Measurements from ENCODE around the gene AMT.

AMT gene, protein sequence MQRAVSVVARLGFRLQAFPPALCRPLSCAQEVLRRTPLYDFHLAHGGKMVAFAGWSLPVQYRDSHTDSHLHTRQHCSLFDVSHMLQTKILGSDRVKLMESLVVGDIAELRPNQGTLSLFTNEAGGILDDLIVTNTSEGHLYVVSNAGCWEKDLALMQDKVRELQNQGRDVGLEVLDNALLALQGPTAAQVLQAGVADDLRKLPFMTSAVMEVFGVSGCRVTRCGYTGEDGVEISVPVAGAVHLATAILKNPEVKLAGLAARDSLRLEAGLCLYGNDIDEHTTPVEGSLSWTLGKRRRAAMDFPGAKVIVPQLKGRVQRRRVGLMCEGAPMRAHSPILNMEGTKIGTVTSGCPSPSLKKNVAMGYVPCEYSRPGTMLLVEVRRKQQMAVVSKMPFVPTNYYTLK

DNA sequence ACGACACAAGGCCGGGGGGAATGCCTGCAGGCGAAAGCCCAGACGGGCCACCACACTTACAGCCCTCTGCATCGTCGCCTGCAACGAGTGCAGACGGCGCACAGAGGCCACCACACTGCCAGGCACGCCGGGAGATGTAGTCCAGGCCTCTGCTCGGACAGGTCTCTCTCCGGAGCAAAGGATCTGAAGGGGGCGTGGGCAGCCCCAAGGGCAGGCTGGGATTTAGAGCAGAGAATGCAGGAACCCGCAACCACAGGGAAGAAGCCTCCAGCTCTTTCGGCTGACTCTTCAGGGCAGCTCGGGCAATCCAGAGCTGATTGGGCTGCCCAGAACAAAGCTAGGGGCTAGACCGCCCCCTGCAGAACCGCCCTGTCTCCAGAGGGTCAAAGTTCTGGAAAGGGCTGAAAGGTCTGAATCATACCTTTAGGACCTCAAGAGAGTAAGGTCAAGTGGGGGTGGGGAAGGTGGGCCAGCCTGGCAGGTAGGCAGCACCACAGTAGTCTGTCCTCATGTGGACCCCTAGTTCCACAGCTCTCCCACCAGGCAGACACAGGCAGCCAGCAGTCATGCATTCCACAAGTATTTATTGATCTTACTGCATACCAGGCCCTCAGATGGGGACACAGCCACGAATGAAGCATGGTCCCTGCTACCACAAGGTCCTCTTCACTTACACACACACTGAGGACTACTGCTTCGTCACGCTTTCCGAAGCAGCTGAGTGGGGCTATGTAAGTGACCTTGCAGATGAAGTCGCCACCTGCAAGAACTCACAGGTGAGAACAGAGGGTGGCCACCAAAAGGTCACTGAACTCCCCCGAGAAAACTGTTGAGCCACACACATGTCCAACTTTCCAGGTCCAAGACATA, at the start of gene AMT:
Gene AMT (minus strand): TSS at position 95 of the 870 bp plus-strand sequence. CDS start 23 bp downstream, at position 72.
- no peak for DNase-seq

DNA sequence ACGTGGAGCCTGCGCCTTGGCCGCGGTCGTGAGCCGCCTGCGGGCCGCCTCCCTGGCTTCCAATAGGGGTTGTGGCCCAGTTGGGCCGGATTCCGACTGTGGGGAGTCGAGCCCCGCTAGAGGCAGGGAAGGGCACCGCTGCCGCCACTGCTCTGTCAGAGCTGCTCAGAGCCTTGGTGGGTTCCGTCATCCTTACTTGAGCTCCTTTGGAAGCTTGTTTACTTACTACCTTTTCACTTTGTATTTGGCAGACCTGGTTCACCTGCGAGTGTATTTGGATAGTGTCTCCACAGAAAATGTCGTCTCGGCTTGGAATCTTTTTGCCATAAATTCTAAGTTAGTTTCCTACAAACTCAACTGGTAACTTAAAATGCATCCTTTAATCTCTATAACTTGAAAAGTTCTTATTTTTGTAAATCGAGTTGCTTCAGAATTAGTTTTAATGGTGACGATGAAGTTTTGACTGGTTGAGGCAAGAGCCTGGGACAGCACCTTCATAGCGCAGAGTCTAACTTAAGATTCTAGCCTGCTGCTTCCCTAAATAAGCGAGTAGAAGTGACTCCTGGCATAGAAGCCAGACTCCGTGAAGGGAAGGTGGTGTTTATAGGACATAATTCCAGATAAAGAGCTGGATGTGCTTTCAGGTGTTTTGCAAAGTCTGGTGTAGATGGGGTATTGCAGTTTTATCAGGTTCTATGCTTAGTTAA, 48.6 kb upstream of the AMT start:
- DNase-seq = no peak

DNA sequence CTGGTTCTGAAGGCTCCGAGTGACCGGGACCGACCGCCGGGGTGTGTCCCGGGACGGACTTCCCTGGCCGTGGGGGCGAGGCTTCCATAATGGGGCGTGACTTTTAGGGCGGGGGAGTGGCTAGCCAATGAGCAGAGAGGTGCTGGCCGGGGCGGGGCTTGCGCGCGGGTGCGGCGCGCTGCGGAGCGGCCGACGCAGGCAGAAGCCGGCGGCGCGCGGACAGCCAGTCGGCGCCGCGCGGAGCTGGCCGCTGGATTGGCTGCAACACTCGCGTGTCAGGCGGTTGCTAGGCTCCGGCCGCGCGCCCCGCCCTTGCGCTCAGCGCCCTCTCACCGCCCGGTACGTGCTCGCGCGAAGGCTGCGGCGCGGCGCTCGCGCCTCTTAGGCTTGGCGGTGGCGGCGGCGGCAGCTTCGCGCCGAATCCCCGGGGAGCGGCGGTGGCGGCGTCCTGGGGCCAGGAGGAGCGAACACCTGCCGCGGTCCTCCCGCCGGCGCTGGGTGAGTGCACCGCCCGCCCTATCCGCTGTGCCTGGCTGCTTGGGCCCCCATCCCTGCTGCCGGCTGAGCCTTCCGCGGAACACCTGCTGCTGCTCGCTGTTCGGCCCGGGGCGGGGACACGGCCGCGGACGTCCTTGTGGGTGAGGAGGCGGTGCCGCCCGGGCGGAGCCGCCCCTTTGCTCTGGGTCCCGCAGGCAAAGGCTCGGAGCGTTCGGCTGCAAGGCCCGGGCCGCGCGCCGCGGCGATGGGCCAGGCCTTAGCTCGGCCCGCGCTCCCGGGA, 47.9 kb upstream of the AMT start, which contains the start of gene DAG1:
Gene DAG1 (plus strand): TSS at position 332 of the 778 bp plus-strand sequence. CDS start 40,268 bp downstream, outside the sequence.
- DNase-seq = peak; percentile 28

DNA sequence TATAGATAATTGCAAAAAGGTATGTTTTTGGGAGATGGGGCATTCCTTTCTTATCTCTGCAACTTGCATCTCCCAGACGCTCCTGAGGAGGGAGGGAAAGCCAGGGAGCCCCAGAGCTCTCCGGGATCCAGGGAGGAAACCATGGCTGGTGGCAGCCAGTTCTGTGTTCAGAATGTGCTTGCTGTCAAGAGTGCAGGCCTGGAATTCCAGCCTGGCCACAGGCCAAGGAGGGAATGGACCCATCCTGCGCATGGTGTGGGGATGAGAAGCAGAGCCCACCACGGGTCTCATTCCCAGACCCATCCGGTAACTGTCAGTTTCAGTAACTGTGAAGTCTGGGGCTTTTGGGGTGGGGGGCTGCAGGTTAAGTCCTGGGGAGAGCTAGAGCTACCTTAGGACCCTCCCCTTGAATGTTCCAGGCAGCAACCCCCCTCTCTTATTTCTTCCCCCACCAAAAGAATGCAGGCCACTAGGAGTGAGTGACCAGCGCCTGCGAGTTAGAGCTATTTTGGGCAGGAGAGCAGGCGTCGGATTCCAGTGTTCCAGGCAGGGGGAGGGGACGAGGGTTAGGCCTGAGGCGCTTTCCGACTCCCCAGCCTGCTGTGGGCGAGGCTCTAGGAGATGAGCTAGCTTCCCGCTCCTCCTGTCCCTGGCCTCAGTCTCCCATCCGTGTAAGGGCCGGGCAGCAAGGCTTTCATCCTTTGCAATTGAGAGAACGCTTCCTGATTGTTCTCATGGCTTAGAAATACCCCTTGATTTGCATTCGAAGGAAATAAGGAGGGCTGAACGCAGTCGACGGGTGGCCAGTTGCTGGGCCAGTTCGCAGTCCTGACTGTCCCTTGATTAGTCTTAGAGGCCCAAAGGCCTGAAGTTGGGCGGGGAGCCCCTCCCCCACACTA, 47.0 kb upstream of the AMT start:
- DNase-seq = no peak

DNA sequence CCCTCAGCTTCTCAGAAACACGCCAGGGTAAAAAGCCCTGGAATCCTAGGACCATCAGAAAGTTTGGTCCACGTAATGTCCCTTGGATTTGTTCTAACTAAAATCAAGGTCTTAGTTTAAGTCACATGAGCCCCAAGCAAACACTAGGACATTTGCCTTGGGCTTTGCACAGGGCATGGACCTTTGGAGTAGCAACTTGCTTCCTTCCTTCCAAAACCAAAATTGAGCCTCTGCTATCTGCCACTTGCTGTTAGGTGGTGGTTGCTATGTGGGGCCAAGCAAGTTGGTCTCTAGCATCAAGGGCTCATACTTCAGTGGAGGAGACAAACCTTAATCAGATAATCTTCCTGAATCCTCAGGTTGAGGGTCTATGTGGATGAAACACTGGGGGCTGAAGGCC, 43.8 kb upstream of the AMT start:
- DNase-seq = no peak

DNA sequence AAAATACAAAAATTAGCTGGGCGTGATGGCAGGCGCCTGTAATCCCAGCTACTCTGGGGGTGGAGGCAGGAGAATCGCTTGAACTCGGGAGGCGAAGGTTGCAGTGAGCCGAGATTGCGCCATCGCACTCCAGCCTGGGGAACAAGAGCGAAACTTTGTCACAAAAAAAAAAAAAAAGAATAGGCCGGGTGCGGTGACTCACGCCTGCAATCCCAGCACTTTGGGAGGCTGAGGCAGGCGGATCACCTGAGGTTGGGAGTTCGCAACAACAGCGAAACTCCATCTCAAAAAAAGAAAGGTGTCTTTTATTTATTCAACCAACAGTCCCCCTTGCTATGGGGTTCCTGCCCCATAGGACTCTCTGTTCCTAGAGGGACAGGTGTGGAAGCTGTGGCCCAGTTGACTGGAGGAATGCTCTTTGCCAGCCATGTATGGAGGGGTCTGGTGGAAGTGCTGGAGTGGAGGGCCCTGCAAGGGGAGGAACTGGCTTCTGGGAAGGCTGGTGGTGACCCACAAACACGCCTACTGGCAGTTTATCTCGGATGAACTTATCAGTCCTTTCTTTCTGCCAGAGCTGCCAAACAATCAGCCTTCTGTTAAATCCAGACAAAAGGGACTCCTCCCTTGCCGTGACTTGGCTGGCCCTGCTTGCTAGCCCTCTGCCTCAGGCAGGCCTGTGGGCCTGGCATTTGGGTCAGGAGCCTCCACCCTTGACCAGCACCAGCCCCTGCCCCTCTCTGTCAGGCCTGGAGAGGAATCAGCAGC, 43.2 kb upstream of the AMT start:
- no peak for DNase-seq

DNA sequence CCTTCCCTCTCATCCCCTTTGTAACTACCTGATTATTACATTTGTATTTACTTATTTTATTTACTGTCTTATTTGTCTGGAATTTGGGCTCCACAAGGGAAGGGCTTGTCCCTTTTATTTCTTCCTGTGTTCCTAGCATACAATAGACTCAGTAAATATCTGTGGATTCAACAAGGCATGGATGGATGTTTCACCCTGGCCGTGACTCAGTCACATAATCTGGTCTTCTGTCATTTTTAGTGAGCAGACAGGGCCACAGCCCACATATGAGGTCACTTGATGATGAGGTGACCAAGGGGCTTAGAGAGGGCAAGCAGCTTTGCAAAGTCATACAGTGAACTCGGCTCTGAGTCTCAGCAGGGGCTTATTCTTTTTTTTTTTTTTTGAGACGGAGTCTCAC, 39.9 kb upstream of the AMT start:
- DNase-seq = no peak

DNA sequence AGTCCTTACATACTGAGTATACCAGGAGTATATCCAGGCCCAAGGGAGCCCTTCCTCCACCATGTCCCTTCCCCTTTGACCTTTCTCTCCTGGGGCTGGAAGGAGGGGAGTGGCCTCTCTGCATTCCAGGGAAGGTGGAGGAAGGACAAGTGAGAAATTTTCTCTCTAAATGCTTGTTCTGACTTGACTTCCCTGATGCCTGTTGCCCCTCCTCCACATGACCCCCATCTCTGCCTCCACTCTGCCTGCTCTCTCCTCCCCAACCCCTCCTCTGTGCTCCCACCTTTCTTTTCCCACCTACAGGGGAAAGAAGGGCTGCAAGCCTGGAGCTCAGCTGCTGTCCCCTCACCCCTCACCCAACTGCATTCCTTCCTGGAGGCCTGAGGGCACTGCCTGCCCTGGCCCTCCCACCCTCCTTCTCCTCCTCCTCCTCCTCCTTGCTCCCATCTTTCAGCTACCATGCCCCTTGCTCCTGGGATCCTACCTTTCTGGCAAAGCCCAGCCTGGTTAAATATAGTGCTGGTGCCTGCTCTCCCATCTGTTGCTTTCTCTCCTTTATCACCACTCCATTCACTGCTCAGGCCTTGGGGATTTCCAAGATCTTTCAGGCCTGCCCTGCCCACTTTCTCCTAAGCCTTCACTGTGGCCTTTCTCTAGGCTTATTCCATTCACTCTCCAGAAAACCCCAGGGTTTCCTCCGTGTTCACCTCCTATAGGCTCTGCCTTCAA, 39.3 kb upstream of the AMT start:
- no peak for DNase-seq

DNA sequence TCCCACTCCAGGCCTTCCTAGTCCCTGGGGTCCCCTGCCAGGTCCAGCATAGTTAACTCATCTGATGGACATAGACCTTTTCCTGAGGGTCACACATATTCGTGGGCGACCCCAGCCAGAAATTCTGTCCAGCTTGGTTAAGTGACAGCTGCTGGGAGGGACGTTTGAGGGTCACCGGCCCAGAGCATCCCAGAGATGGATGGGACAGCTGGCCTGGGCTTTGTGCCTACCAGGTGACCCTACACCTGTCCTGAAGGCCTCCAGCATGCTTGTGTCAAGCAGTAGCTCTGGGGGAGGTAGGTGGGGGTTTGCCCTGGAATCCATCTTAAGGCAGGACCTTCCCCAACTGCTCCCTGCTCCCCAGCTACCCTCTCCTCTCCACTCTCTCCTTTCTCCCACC, 38.7 kb upstream of the AMT start:
- DNase-seq = no peak

DNA sequence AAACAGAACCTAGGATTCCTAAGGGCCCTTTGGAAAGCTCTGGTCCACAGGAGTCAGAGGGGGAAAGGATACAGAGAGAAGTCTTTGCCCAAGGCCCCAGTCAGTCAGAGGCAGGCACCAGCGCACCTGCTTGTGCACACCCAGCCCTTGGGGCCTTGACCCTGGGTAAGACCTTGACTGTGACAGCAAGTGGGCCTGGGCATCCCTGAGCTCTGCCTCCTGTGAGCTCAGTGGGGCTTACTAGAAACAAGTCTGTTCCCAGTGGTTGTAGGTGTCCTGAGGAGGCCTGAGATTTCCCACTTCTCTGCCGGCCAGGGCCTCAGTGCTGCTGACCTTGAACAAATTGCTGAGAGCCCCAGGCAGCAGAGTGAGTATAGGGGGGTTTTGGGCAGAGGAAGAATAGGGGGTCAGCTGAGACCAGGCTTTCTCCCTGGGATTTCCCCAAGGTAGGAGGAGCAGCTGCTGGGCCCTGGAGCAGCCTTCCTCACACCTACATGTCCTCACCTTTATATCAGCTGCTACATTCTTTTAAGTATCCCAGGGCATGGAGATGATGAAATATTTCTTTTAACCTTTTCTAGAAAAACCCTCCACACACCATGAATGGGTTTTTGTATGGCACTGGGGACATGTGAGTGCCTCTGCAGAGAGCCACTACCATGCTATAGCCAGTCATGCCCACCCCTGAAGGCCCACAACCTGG, 38.1 kb upstream of the AMT start:
- DNase-seq = no peak

DNA sequence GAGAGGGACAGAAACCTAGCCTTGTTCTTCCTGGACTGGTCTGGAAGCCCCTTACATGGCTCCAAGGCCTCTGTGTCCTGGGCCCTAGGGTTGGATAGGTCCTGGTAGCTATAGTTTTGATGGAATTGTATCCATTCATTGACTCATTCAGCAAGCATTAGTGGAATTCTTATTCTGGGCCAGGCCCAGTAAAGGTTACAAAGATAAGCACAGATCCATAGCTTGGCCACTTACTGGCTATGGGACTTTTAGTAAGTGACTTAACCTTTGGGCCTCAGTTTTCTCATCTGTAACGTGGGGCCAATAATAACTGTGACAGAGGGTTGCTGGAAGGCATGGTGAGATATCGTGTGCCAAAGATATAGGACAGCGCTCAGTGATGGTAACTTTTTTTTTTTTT, 34.2 kb upstream of the AMT start:
- DNase-seq = no peak

DNA sequence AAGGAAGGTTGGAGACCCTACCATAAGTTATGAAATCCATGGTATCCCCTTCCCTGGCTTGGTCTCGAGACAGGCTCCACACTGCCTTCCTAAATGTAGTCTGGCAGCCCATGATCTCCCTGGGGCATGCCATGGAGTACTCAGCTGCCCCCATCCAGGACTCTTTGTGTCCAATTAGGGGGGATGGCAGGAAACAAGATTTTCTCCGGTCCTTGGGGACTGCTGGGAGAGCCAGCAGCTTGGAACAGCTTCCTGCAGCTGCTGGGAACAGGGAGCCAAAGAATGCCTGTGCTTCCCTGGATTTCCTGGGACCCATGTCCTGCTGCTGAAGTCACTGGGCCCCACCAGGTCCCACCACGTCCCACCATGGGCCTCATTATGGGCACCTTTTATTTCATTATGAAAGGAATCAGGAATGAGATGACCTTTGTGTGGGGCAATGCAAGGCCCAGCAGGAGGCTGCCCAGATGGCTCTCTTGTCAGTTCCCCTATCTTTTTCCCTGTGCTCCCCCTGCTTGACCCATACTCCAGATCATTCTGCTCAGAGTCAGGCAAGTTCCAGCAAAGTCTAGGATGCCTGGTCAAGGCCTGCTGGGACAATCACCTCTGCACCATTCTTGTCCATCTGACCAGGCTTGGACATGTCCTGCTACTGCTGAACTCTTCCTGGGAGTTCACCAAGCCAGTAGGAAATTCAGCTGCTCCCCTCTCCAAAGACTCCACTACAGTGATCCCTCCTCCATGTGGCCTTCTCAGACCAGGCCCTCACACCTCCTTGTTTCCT, 32.8 kb upstream of the AMT start:
- no peak for DNase-seq

DNA sequence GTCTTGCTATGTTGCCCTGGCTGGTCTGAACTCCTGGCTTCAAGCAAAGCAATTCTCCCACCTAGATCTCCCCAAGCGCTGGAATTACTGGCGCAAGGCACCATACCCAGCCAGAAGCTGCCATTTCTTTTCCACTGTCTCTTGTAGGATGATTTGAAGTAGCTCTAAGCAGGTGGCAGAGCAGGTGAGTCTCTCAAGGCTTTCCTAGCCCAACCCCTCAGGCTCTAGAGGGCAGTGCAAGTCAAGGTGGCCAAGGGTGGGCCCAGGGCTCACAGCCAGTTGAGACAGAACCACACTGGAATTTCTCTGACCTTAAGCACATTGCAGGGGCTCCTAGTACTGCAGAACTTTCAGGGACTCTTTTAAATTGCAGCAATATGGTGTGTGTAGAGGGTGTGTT, 32.2 kb upstream of the AMT start:
- DNase-seq = no peak

DNA sequence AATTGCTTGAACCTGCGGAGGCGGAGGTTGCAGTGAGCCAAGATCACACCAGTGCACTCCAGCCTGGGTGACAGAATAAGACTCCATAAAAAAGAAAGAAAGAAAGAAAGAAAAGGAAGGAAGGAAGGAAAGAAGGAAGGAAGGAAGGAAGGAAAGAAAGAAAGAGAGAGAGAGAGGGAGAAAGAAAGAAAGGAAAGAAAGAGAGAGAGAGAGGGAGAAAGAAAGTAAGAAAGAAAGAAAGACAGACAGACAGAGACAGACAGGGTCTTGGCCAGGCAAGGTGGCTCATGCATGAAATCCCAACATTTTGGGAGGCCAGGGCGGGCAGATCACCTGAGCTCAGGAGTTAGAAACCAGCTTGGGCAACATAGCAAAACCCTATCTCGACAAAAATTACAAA, 31.3 kb upstream of the AMT start:
- no peak for DNase-seq

DNA sequence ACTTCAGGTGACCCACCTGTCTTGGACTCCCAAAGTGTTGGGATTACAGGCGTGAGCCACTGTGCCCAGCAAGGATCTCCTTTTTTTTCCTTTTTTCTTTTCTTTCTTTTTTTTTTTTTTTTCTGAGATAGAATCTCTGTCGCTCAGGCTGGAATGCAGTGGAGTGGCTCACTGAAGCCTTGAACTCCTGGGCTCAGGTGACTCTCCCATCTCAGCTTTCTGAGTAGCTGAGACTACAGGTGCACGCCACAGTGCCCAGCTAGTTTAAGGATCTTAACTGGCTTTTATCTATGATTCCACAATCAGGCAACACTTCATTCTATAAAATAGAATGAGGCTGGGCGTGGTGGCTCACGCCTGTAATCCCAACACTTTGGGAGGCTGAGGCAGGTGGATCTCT, 23.1 kb upstream of the AMT start:
- no peak for DNase-seq

DNA sequence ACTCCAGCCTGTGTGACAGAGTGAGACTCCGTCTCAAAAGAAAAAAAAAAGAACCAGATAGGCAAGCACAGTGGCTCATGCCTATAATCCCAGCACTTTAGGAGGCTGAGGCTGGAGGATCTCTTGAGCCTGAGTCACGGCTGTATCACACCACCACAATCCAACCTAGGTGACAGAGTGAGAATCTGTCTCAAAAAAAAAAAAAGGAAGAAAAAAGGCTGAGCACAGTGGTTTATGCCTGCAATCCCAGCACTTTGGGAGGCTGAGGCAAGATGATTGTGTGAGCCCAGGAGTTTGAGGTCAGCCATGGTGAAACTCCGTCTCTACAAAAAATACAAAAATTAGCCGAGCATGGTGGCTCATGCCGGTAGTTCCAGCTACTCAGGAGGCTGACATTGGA, 12.5 kb upstream of the AMT start:
- DNase-seq = no peak

DNA sequence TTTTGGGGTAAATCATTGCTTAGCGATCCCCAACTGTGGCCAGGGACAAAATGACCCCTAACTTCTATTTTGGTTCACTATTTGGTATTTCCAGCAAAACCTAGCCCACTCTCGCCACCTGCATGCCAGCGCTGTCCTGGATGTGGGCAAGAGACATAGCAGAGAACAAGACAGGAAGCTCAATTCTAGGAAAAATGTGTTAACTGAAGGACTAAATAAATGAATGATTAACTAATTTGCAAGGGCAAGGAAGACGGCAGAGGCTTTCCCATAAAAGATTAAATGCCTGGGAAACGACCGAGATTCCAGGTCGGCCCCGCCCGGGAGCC, 6.4 kb upstream of the AMT start:
- no peak for DNase-seq

DNA sequence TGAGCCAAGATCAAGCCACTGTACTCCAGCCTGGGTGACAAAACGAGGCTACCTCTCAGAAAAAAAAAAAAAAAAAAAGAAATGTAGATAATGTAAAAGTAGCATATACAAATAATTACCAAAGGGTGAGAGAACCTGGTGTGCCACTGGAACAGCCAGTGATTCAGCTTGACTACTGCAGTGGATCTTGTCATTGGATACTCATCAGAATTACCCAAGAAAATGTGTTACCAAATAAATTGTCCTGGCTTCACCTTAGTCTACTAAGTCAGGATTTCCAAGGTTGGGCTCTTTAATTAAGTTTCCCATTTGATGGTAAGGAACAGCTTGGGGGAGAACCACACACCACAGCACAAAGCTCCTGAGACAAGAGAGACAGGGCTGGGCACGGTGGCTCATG, 5.3 kb upstream of the AMT start:
- DNase-seq = no peak

DNA sequence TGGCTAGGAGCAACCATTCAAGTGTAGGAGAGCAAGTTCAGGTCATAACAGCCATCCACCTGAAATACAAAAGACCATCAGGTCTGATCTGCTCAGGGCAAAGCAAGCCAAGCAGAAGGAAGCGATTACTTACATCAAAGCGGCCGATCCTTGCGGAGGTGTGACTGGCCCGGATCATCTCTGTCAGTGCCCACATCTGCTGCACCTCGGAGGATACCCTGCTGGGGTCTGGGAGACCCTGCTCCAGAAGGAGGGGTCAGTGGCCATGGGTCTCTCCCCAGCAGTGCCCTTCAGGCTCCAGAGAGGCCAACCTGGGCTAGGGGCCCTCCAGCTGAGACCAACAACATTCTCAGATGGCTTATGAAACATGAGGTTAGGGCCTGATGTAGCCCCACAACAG, 2.5 kb upstream of the AMT start:
- no peak for DNase-seq

Measured in NCI-H1436 treated with DMSO at 0.1 percent for 48 hours (cell line).